Spleen (tissue), 7 donors: Measurements from ENCODE around the gene LMOD3.

Experiments used
- POLR2A ChIP-seq, 3 donors: fragments of 450-650 bp; IDR thresholded peaks; one replicate each; pipeline ENCODE4 v1.5.1; 2017; ENCODE audit warnings: antibody characterized with exemption in 3 of 3, mild to moderate bottlenecking in 1 of 3
- POLR2AphosphoS5 ChIP-seq, 3 donors: sonication (generic); formaldehyde crosslinking; IDR thresholded peaks; one replicate each; pipeline ENCODE4 v1.5.1; 2017; ENCODE audit warnings: antibody characterized with exemption in 3 of 3
- TF ChIP-seq, protein P1 (sequence below), 11 experiments: fragments of 200-600 bp in 7 of 11; fragments of 450-650 bp in 4 of 11; sonication (generic) in 4 of 11; IDR thresholded peaks in 8 of 11; conservative IDR thresholded peaks in 3 of 11; 1 replicate in 7 of 11; 2 replicates in 4 of 11; pipeline versions ENCODE4 v1.4.0 to v1.8.0; 2016 to 2021; ENCODE audit warnings: antibody characterized with exemption in 11 of 11, inconsistent platforms in 4 of 11, mild to moderate bottlenecking in 1 of 11
- donor health status: DM: no; HTN: no; CAD: no; lungs with moderate emphysema.
- donor health status: DM: no; HTN: no; CAD: no.
- donor health status: DM: no; HTN: no; CAD: no.

DNA sequence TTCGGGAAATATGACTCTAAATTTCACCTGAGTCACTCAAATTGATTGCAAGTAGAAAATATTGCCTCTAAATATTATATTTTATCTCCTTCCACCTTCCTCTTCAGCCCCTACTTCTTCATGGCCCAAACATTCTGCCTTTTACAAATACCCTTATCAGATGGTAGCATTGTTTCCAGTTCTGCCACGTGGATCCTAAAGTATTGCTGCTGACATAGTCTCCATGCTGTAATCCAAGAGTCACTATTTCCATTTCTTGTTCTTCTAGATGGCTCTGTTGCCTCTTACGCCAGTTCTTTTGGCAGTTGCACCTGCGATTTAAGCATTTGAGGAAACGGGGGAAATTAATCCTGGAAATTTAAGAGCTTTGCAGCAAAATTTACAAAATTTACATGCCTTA lies 13.6 kb downstream of the LMOD3 start:
- TF ChIP-seq, protein P1, sequence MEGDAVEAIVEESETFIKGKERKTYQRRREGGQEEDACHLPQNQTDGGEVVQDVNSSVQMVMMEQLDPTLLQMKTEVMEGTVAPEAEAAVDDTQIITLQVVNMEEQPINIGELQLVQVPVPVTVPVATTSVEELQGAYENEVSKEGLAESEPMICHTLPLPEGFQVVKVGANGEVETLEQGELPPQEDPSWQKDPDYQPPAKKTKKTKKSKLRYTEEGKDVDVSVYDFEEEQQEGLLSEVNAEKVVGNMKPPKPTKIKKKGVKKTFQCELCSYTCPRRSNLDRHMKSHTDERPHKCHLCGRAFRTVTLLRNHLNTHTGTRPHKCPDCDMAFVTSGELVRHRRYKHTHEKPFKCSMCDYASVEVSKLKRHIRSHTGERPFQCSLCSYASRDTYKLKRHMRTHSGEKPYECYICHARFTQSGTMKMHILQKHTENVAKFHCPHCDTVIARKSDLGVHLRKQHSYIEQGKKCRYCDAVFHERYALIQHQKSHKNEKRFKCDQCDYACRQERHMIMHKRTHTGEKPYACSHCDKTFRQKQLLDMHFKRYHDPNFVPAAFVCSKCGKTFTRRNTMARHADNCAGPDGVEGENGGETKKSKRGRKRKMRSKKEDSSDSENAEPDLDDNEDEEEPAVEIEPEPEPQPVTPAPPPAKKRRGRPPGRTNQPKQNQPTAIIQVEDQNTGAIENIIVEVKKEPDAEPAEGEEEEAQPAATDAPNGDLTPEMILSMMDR (IDR thresholded peaks at IDR 0.05 in 8 of 11, conservative IDR thresholded peaks at IDR 0.05 in 3 of 11): no peak
- TF ChIP-seq POLR2A (IDR thresholded peaks at IDR 0.05) (no peak), POLR2AphosphoS5 (IDR thresholded peaks at IDR 0.05) (no peak)
